Right cardiac atrium (tissue), 5 donors: ENCODE results near the gene LY9. TPM values are rescaled to one million over a fixed set of nuclear protein-coding genes. Genes with fewer than 3 reads are reported as not detected.
A peak's percentile ranks its signal among the peaks of the same experiment; 100 is the strongest.

Experiments used
- ATAC-seq, 2 donors: fragments of 200-7000 bp; cut with Tn5 transposase; one replicate each; pipeline versions ENCODE4 v1.8.0 to v1.9.1; 2020; ENCODE audit warnings: moderate library complexity in 2 of 2, mild to moderate bottlenecking in 1 of 2
- DNase-seq, 3 donors: peaks; one replicate each; pipeline ENCODE4 v3.0.0-alpha.2; 2020
- H3K27ac ChIP-seq: one replicate; pipeline ENCODE4 v1.5.1; 2013; ENCODE audit warnings: mild to moderate bottlenecking, low read length, control low read depth, moderate library complexity
- H3K27me3 ChIP-seq: one replicate; pipeline ENCODE4 v1.6.1; 2013; ENCODE audit not compliant: control insufficient read depth, insufficient read depth
- H3K4me1 ChIP-seq: one replicate; pipeline ENCODE4 v1.6.1; 2013; ENCODE audit warnings: low read length; ENCODE audit not compliant: control insufficient read depth, insufficient read depth
- H3K4me3 ChIP-seq: one replicate; pipeline ENCODE4 v1.5.1; 2013; ENCODE audit warnings: low read length, control low read depth
- H3K9me3 ChIP-seq: one replicate; pipeline ENCODE4 v1.6.1; 2013; ENCODE audit warnings: low read length; ENCODE audit not compliant: control insufficient read depth
- WGBS: extraction: QIAGEN DNeasy Blood & Tissue Kit; methylation state at CpG from one replicate; pipeline ENCODE4 v1.1.7; 2013; 5-methylcytosine and 5-hydroxymethylcytosine counted together
- intact Hi-C, 4 donors: fragments of 100-400 bp; cut with DNase I; formaldehyde crosslinking; loops; one replicate each; pipeline versions ENCODE4 v1.11.0 to v1.14.0; 2022 to 2023
- polyA plus RNA-seq: library from polyadenylated mRNA; stranded (reverse); fragments of 200-250 nt; gene quantifications from one replicate; pipeline ENCODE4 v1.2.3, GENCODE V29; 2013
- total RNA-seq, 4 donors: library from RNA; stranded (reverse); fragmentation: NEBNext Ultra II Directional; extraction: Animal tissue kit (Norgen Biotek cat#: 25700); gene quantifications; one replicate each; pipeline ENCODE4 v1.2.1, GENCODE V29; 2021
- donor health status: healthy with polysubstance abuse.
- donor health status: DM: no; HTN: yes; CAD: no.
- donor health status: DM: no; HTN: no; CAD: no.
- donor health status: DM: no; HTN: yes; CAD: no; lungs with severe emphysema.
- donor health status: DM: yes; HTN: yes; CAD: no.

The LY9 gene
- total and polyA plus RNA-seq, 5 donors: 0.09 to 0.29 (median 0.25) TPM; not detected in 1

- H3K9me3 ChIP-seq: no peaks in the 10 kb centered on the region
- 53% methylated on average over 9 of the region's 9 CpGs for WGBS
- peak; percentile 48 to 62 for ATAC-seq
- no peak overlapping the region for H3K27ac ChIP-seq
- peaks cover 4% of the 10 kb centered on the region for H3K4me1 ChIP-seq
- no peak overlapping the region for H3K4me3 ChIP-seq
- no peaks in the 10 kb centered on the region for H3K27me3 ChIP-seq
- DNase-seq: peak; percentile 14 to 83 (median 67)
- intact Hi-C loops: loop anchor here (5.0 to 10.0 kb wide), 3 partner anchors 115 to 257 kb away; partner anchors contain the start of genes ITLN2 (in 4 of the 4) and KLHDC9 (in 1 of the 4)
Measured at GRCh38 chr1:160837558-160838205, 41.7 kb downstream of the LY9 start.

GRCh38 chr1:160838888-160839287, 42.9 kb downstream of the LY9 start:
- Histone ChIP-seq H3K27me3 (no peaks in the 10 kb centered on the region), H3K9me3 (no peaks in the 10 kb centered on the region), H3K27ac (no peak overlapping the region), H3K4me3 (no peak overlapping the region), H3K4me1 (peaks cover 4% of the 10 kb centered on the region)
- WGBS: 77% methylated on average over 7 of the region's 7 CpGs
- intact Hi-C loops: loop anchor here (5.0 to 10.0 kb wide), 3 partner anchors 113 to 256 kb away; partner anchors contain the start of genes ITLN2 (in 4 of the 4) and KLHDC9 (in 1 of the 4)
- ATAC-seq (no peak), DNase-seq (no peak)

GRCh38 chr1:160839746-160840145, 43.8 kb downstream of the LY9 start:
- 74% methylated on average over 2 of the region's 2 CpGs for WGBS
- no peaks in the 10 kb centered on the region for H3K9me3 ChIP-seq
- no peaks in the 10 kb centered on the region for H3K27me3 ChIP-seq
- ATAC-seq (no peak), DNase-seq (no peak)
- intact Hi-C loops: loop anchor here (5.0 to 10.0 kb wide), 3 partner anchors 113 to 255 kb away; partner anchors contain the start of genes ITLN2 (in 4 of the 4) and KLHDC9 (in 1 of the 4)
- peaks cover 4% of the 10 kb centered on the region for H3K4me1 ChIP-seq
- no peak overlapping the region for H3K4me3 ChIP-seq
- no peak overlapping the region for H3K27ac ChIP-seq

GRCh38 chr1:160841079-160841478, 45.1 kb downstream of the LY9 start:
- intact Hi-C loops: no loop called here
- 91% methylated on average over 4 of the region's 4 CpGs for WGBS
- Histone ChIP-seq H3K4me3 (no peak overlapping the region), H3K27me3 (no peaks in the 10 kb centered on the region), H3K4me1 (peaks cover 4% of the 10 kb centered on the region), H3K9me3 (no peaks in the 10 kb centered on the region), H3K27ac (no peak overlapping the region)
- ATAC-seq: no peak
- DNase-seq: no peak

- 86% methylated on average over 12 of the region's 12 CpGs for WGBS
- Histone ChIP-seq H3K27ac (no peak overlapping the region), H3K27me3 (no peaks in the 10 kb centered on the region), H3K4me3 (no peak overlapping the region), H3K4me1 (no peaks in the 10 kb centered on the region), H3K9me3 (no peaks in the 10 kb centered on the region)
- no peak for ATAC-seq
- intact Hi-C loops: no loop called here
- DNase-seq: no peak
Measured at GRCh38 chr1:160844447-160845232, 48.7 kb downstream of the LY9 start.

- no peaks in the 10 kb centered on the region for H3K4me1 ChIP-seq
- ATAC-seq (no peak), DNase-seq (no peak)
- 76% methylated on average over 12 of the region's 12 CpGs for WGBS
- H3K27ac ChIP-seq: no peak overlapping the region
- intact Hi-C loops: no loop called here
- no peaks in the 10 kb centered on the region for H3K9me3 ChIP-seq
- no peak overlapping the region for H3K4me3 ChIP-seq
- no peaks in the 10 kb centered on the region for H3K27me3 ChIP-seq
Measured at GRCh38 chr1:160846281-160846680, 50.3 kb downstream of the LY9 start.

GRCh38 chr1:160850541-160850940, 54.6 kb downstream of the LY9 start:
- 72% methylated on average over 5 of the region's 5 CpGs for WGBS
- DNase-seq: no peak
- ATAC-seq: no peak
- Histone ChIP-seq H3K4me1 (no peaks in the 10 kb centered on the region), H3K9me3 (no peaks in the 10 kb centered on the region), H3K27ac (no peak overlapping the region), H3K27me3 (no peaks in the 10 kb centered on the region), H3K4me3 (no peak overlapping the region)
- intact Hi-C loops: no loop called here

- H3K4me3 ChIP-seq: no peak overlapping the region
- H3K9me3 ChIP-seq: no peaks in the 10 kb centered on the region
- no peaks in the 10 kb centered on the region for H3K27me3 ChIP-seq
- 88% methylated on average over 8 of the region's 8 CpGs for WGBS
- no peaks in the 10 kb centered on the region for H3K4me1 ChIP-seq
- no peak for DNase-seq
- intact Hi-C loops: no loop called here
- H3K27ac ChIP-seq: no peak overlapping the region
- ATAC-seq: no peak
Measured at GRCh38 chr1:160850993-160851392, 55.0 kb downstream of the LY9 start.

GRCh38 chr1:160853014-160853413, 57.0 kb downstream of the LY9 start:
- no peaks in the 10 kb centered on the region for H3K9me3 ChIP-seq
- no peaks in the 10 kb centered on the region for H3K4me1 ChIP-seq
- intact Hi-C loops: no loop called here
- DNase-seq (no peak), ATAC-seq (no peak)
- H3K27me3 ChIP-seq: no peaks in the 10 kb centered on the region
- no peak overlapping the region for H3K27ac ChIP-seq
- 89% methylated on average over 3 of the region's 3 CpGs for WGBS
- no peak overlapping the region for H3K4me3 ChIP-seq

- no peaks in the 10 kb centered on the region for H3K9me3 ChIP-seq
- DNase-seq (no peak), ATAC-seq (no peak)
- H3K4me3 ChIP-seq: no peak overlapping the region
- H3K27me3 ChIP-seq: no peaks in the 10 kb centered on the region
- H3K4me1 ChIP-seq: no peaks in the 10 kb centered on the region
- intact Hi-C loops: no loop called here
- WGBS: 86% methylated on average over 2 of the region's 2 CpGs
- no peak overlapping the region for H3K27ac ChIP-seq
Measured at GRCh38 chr1:160853754-160854153, 57.8 kb downstream of the LY9 start.
